Upper lobe of right lung (tissue), 1 donor: ENCODE data around the gene TFAP2C. TPM values are rescaled to one million over a fixed set of nuclear protein-coding genes. Genes with fewer than 3 reads are reported as not detected.
A peak's percentile ranks its signal among the peaks of the same experiment; 100 is the strongest.

Experiments used
- ATAC-seq: fragments of 200-7000 bp; cut with Tn5 transposase; one replicate; pipeline ENCODE4 v1.9.1; 2020; ENCODE audit warnings: mild to moderate bottlenecking, moderate library complexity
- DNase-seq: peaks from one replicate; pipeline ENCODE4 v3.0.0-alpha.2; 2020
- H3K27ac ChIP-seq: fragments of 200-600 bp; one replicate; pipeline ENCODE4 v1.8.0; 2022
- H3K27me3 ChIP-seq: fragments of 200-600 bp; one replicate; pipeline ENCODE4 v1.8.0; 2022; ENCODE audit warnings: mild to moderate bottlenecking
- H3K36me3 ChIP-seq: fragments of 200-600 bp; one replicate; pipeline ENCODE4 v1.8.0; 2022
- H3K4me1 ChIP-seq: fragments of 200-600 bp; one replicate; pipeline ENCODE4 v1.8.0; 2022
- H3K4me3 ChIP-seq: fragments of 200-600 bp; one replicate; pipeline ENCODE4 v1.8.0; 2022; ENCODE audit warnings: mild to moderate bottlenecking
- H3K9me3 ChIP-seq: fragments of 200-600 bp; one replicate; pipeline ENCODE4 v1.8.0; 2022
- intact Hi-C: fragments of 100-400 bp; cut with DNase I; formaldehyde crosslinking; loops from one replicate; pipeline ENCODE4 v1.11.0; 2022
- total RNA-seq: library from RNA; stranded (reverse); fragmentation: NEBNext Ultra II Directional; extraction: Animal tissue kit (Norgen Biotek cat#: 25700); gene quantifications from one replicate; pipeline ENCODE4 v1.2.1, GENCODE V29; 2021
- TF ChIP-seq, protein P1 (sequence below): fragments of 200-600 bp; IDR thresholded peaks from one replicate; pipeline ENCODE4 v1.8.0; 2022; ENCODE audit warnings: antibody characterized with exemption
- donor health status: DM: no; HTN: yes; CAD: no; lungs with severe emphysema.

Gene TFAP2C
- total RNA-seq, 1 donor from 2014 or later = 5.2 TPM

DNA sequence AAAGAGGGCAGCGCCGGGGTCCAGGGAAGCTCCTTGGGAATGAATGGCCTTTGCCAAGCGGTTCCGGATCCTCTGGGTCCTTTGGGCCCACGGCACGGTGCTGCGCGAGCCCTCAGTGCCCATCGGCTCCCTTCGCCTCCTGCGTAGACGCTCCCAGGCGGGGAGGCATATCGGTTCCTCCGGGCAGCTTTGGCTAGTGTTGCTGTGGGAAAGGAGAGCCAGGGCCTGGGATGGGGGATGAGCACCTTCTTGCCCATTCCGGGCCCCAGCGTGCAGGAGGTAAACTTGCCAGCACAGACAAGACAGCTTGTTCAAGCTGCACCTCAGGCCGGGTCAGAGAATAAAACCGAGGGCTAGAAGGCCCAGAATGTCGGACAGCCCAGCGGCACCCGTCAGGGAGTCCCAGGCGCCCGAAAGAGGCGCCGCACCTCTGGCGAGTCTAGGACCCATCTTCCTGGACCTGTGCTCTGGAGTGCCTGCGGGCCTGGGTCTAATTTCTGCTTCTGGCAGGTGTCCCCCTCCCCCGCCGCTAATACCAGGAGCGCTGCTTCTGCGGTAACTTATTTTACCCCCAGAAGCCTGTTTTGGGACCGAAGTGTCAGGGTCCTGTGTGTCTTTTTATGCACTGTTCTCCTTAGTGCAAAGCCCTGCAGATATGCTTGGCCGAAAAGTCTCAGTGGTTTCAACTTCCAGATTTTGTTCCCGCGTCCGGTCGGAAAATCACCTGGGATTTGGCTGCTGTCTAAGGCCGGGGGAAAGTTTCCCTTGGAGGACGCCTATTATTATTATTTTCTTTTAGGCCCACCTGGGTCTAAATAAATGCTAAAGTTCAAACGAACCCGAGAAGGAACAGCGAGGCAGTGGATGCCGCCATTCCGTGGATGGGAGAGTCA, 1.7 kb upstream of the TFAP2C start:
- no peak overlapping the region for H3K27ac ChIP-seq
- H3K9me3 ChIP-seq = no peaks in the 10 kb centered on the region
- DNase-seq (no peak), ATAC-seq (no peak)
- peaks cover 28% of the 10 kb centered on the region for H3K4me1 ChIP-seq
- H3K36me3 ChIP-seq = no peaks in the 10 kb centered on the region
- no peak overlapping the region for H3K4me3 ChIP-seq
- TF ChIP-seq, protein P1, sequence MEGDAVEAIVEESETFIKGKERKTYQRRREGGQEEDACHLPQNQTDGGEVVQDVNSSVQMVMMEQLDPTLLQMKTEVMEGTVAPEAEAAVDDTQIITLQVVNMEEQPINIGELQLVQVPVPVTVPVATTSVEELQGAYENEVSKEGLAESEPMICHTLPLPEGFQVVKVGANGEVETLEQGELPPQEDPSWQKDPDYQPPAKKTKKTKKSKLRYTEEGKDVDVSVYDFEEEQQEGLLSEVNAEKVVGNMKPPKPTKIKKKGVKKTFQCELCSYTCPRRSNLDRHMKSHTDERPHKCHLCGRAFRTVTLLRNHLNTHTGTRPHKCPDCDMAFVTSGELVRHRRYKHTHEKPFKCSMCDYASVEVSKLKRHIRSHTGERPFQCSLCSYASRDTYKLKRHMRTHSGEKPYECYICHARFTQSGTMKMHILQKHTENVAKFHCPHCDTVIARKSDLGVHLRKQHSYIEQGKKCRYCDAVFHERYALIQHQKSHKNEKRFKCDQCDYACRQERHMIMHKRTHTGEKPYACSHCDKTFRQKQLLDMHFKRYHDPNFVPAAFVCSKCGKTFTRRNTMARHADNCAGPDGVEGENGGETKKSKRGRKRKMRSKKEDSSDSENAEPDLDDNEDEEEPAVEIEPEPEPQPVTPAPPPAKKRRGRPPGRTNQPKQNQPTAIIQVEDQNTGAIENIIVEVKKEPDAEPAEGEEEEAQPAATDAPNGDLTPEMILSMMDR = no peak
- H3K27me3 ChIP-seq = peaks cover 88% of the 10 kb centered on the region
- intact Hi-C loops = no loop called here

DNA sequence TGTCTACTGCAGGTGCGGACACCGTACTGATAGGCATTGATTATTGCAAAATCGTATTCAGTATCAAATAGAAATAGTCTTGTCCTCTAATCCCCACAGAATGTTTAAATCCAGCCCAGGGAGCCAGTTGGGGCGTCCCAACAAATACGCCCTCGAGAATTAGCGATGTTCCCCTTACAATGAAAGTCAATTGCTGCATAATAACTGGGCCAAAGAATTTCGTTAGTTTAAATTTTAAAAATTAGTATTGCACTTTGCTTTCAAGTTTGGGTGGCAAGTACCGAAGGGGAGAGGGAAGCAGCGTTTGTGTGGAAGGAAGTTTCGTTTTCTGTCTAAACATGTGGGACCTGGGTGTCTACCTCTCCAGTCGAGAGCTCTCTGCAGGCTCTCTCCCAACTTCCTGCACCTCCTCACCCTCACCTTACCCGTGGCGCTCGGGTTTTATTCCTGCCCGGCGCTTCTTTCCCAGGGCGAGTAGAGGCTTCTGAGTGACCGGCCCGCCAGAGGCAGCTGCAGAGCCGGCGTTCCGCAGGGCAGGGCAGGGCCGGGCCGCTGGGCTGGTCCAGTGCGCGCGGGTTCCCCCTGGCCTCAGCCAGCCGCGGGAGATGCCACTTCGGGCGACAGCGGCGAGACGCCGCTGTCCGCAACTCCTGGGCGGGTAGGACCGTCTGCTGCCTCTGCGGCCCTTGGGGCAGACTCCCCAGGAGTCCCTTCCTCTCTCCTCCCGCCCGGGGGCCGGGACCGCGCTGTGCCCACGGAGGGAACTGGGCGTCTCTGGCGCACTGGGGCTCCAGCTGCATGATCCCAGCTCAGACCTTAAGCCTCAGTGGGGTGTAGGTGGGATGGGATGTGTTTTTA, 862 bp upstream of the TFAP2C start:
- Histone ChIP-seq H3K27me3 (peaks cover 95% of the 10 kb centered on the region), H3K4me1 (peaks cover 28% of the 10 kb centered on the region), H3K36me3 (no peaks in the 10 kb centered on the region), H3K4me3 (peak overlapping the region; percentile 50), H3K9me3 (no peaks in the 10 kb centered on the region), H3K27ac (no peak overlapping the region)
- TF ChIP-seq, protein P1 = no peak
- ATAC-seq = peak; percentile 14
- no peak for DNase-seq
- intact Hi-C loops = no loop called here

DNA sequence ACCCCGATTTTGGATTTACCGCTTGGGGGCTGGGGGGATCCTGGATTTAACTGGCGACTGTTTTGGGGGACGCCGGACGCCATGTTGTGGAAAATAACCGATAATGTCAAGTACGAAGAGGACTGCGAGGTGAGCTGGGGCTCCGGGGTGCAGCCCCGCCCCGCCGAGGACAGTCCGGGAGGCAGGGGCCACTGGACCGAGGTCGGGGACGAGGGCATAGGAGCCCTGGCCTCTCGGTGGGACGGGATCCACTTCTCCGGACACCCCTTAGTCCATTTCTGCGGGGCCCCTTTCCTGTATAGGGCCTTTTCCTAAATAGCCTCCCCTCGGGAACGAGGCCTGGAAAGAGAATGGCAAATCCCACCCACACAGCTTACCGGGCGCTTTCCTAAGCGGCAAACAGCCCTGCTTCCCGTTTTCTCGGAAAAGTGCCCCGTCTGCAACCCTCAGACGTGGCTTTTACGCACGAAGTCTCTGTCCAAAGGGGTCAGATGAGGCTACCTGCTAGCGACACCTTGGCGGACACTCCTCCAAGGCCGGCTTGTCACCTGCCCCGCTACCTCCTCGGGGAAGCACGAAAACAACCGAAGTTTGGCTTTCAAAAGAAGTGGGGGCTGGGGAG, 469 bp downstream of the TFAP2C start:
- intact Hi-C loops = no loop called here
- peaks cover 28% of the 10 kb centered on the region for H3K4me1 ChIP-seq
- ATAC-seq = peak; percentile 1

DNA sequence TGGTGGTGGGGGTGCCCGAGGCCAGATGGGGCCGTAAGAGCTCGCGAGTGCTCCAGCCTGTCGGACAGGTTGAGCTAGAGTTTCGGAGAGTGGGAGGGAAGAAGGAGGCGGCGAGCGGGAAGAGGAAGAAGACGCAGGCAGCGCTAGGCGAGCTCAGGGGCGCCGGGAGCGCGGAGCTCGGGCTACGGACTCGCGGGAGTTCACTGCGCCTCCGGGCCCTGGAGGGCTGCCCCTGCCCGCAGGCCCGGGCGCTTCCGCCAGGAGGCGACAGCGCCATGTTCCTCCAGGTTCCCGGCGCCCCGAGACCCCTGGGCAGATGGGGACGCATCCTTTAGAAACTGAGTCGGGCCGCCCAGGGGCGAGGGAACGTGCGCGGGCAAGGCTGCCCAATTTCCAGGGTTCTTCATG, 984 bp downstream of the TFAP2C start:
- Histone ChIP-seq H3K36me3 (no peaks in the 10 kb centered on the region), H3K27me3 (peaks cover 90% of the 10 kb centered on the region), H3K9me3 (no peaks in the 10 kb centered on the region), H3K4me3 (peak overlapping the region; percentile 50), H3K27ac (peak overlapping the region; percentile 72), H3K4me1 (peaks cover 28% of the 10 kb centered on the region)
- peak; percentile 90 for DNase-seq
- TF ChIP-seq, protein P1 = peak; percentile 43
- intact Hi-C loops = no loop called here
- ATAC-seq = peak; percentile 84

More for the DNA sequence above, 469 bp downstream of the TFAP2C start:
- Histone ChIP-seq H3K9me3 (no peaks in the 10 kb centered on the region), H3K27me3 (peaks cover 96% of the 10 kb centered on the region), H3K36me3 (no peaks in the 10 kb centered on the region), H3K4me3 (peak overlapping the region; percentile 50), H3K27ac (peak overlapping the region; percentile 72)
- no peak for DNase-seq
- TF ChIP-seq, protein P1 = no peak

DNA sequence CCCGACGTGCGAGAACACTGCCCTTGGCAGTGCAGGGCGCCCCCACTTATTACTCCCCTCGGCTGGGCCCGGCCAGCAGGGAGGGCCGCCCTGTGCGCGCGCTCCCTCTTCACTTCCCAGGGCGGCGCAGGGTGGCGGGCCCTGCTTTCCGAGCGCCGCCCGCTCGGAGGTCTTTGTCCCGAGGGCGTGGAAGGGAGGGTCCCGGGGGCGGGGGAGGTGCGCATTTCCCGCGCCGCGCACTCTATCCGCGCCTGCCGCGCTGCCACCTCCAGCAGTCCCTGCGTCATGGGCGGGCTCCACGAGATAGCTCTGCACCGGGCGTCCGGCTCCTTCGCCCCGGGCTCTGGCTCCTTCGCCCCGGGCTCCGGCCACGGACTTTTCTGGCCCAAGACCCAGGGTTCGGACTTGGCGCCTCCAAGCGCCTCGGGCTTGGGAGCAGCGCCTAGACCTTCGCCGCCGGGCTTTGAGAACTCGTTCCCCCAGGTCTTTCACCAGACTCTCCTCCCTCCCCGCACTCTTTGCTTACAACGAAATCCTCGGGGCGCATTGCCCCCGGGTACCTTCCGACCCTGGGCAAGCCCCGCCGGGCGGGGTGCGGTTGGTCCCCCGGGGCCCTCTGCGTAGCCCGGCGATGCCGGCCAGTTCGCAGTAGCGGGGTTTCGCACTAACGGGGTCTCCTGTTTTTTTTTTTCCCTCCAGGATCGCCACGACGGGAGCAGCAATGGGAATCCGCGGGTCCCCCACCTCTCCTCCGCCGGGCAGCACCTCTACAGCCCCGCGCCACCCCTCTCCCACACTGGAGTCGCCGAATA, 1.6 kb downstream of the TFAP2C start:
- no peak for DNase-seq
- no peaks in the 10 kb centered on the region for H3K9me3 ChIP-seq
- H3K27ac ChIP-seq = no peak overlapping the region
- intact Hi-C loops = no loop called here
- TF ChIP-seq, protein P1 = no peak
- H3K4me1 ChIP-seq = peaks cover 28% of the 10 kb centered on the region
- no peaks in the 10 kb centered on the region for H3K36me3 ChIP-seq
- H3K4me3 ChIP-seq = peak overlapping the region; percentile 50
- ATAC-seq = peak; percentile 14
- peaks cover 84% of the 10 kb centered on the region for H3K27me3 ChIP-seq
